ENCODE results near the gene HMBS.
"Not testable (repeated sequence)": the region's sequence is repeated elsewhere in the genome, so short reads cannot be mapped to it uniquely, and the experiment has no call there.

HMBS gene

GRCh38 chr11:119118227-119118626, 33.5 kb downstream of the HMBS start:
- no peak for DNase-seq (ENCODE audit: low read depth)

- no peak for DNase-seq (ENCODE audit: low read depth)
Measured at GRCh38 chr11:119118946-119119345, 34.3 kb downstream of the HMBS start.

GRCh38 chr11:119120639-119121007, 35.9 kb downstream of the HMBS start:
- DNase-seq (ENCODE audit: low read depth), result no peak

GRCh38 chr11:119121008-119121810, 36.5 kb downstream of the HMBS start, which contains the start of gene HINFP:
TSS of gene HINFP (plus strand) at chr11:119121580. CDS start at chr11:119126945, 5,365 bp downstream.
- DNase-seq (ENCODE audit: low read depth), result peak; percentile 100

- no peak for DNase-seq (ENCODE audit: low read depth)
Measured at GRCh38 chr11:119121811-119122124, 37.1 kb downstream of the HMBS start.

GRCh38 chr11:119125821-119126220, 41.1 kb downstream of the HMBS start:
- DNase-seq (ENCODE audit: low read depth), result no peak

GRCh38 chr11:119126675-119127268, 42.1 kb downstream of the HMBS start:
- DNase-seq (ENCODE audit: low read depth), result no peak

- no peak for DNase-seq (ENCODE audit: low read depth)
Measured at GRCh38 chr11:119130662-119131061, 46.0 kb downstream of the HMBS start.

GRCh38 chr11:119134389-119134978, 49.8 kb downstream of the HMBS start:
- DNase-seq (ENCODE audit: low read depth), result no peak

GRCh38 chr11:119139276-119139675, 54.6 kb downstream of the HMBS start:
- not testable (repeated sequence) for DNase-seq (ENCODE audit: low read depth)

Data from T follicular helper cell (primary cell).